HepG2 (cell line): ENCODE data around the gene MDP1. TPM values are rescaled to one million over a fixed set of nuclear protein-coding genes. Genes with fewer than 3 reads are reported as not detected.
A peak's percentile ranks its signal among the peaks of the same experiment; 100 is the strongest.

ENCODE experiments used
- DPF2 ChIP-seq: sonication (generic); formaldehyde crosslinking; IDR thresholded peaks from 2 replicates; pipeline ENCODE4 v1.4.0; 2020; ENCODE audit warnings: mild to moderate bottlenecking, low read depth, missing genetic modification reagents, borderline replicate concordance
- FOXA3 ChIP-seq: IDR thresholded peaks from 2 replicates; pipeline ENCODE4 v1.6.1; 2016; ENCODE audit warnings: missing genetic modification reagents, missing compliant biosample characterization
- HOXD1 ChIP-seq: sonication (generic); formaldehyde crosslinking; IDR thresholded peaks from 2 replicates; pipeline ENCODE4 v1.5.0; 2020; ENCODE audit warnings: missing genetic modification reagents
- MLLT10 ChIP-seq: sonication (generic); formaldehyde crosslinking; IDR thresholded peaks from 2 replicates; pipeline ENCODE4 v1.4.0; 2020; ENCODE audit warnings: missing genetic modification reagents
- MYPOP ChIP-seq: sonication (generic); formaldehyde crosslinking; IDR thresholded peaks from 2 replicates; pipeline ENCODE4 v1.8.1; 2023; ENCODE audit warnings: mild to moderate bottlenecking, moderate library complexity, missing genetic modification reagents
- NAIF1 ChIP-seq: sonication (generic); formaldehyde crosslinking; IDR thresholded peaks from 2 replicates; pipeline ENCODE4 v1.5.0; 2020; ENCODE audit warnings: mild to moderate bottlenecking, missing genetic modification reagents, borderline replicate concordance
- NFE2L1 ChIP-seq: sonication (generic); formaldehyde crosslinking; IDR thresholded peaks from 2 replicates; pipeline ENCODE4 v1.4.0; 2020; ENCODE audit warnings: missing genetic modification reagents, mild to moderate bottlenecking, borderline replicate concordance
- PRMT3 ChIP-seq: sonication (generic); formaldehyde crosslinking; IDR thresholded peaks from 2 replicates; pipeline ENCODE4 v1.8.1; 2022; ENCODE audit warnings: low read depth, mild to moderate bottlenecking, moderate library complexity, missing genetic modification reagents, borderline replicate concordance
- RBAK ChIP-seq: sonication (generic); formaldehyde crosslinking; IDR thresholded peaks from 2 replicates; pipeline ENCODE4 v1.5.1; 2020; ENCODE audit warnings: mild to moderate bottlenecking, missing genetic modification reagents
- SP140L ChIP-seq: sonication (generic); formaldehyde crosslinking; IDR thresholded peaks from 2 replicates; pipeline ENCODE4 v1.4.0; 2020; ENCODE audit warnings: missing genetic modification reagents, borderline replicate concordance
- SRF ChIP-seq: IDR thresholded peaks from 2 replicates; pipeline ENCODE4 v1.6.1; 2011; ENCODE audit warnings: mild to moderate bottlenecking, low read depth, low read length, moderate library complexity
- WIZ ChIP-seq: sonication (generic); formaldehyde crosslinking; IDR thresholded peaks from 2 replicates; pipeline ENCODE4 v1.5.1; 2020; ENCODE audit warnings: mild to moderate bottlenecking, missing genetic modification reagents
- ZBTB10 ChIP-seq: sonication (generic); formaldehyde crosslinking; IDR thresholded peaks from 2 replicates; pipeline ENCODE4 v1.4.0; 2020; ENCODE audit warnings: missing genetic modification reagents, borderline replicate concordance
- ZFP36L2 ChIP-seq: sonication (generic); formaldehyde crosslinking; IDR thresholded peaks from 2 replicates; pipeline ENCODE4 v1.4.0; 2020; ENCODE audit warnings: missing genetic modification reagents
- ZNF317 ChIP-seq: sonication (generic); formaldehyde crosslinking; IDR thresholded peaks from 2 replicates; pipeline ENCODE4 v1.5.0; 2020; ENCODE audit warnings: mild to moderate bottlenecking, missing genetic modification reagents
- ZNF383 ChIP-seq: sonication (generic); formaldehyde crosslinking; IDR thresholded peaks from 2 replicates; pipeline ENCODE4 v1.4.0; 2020; ENCODE audit warnings: missing genetic modification reagents, mild to moderate bottlenecking, borderline replicate concordance
- ZNF552 ChIP-seq: sonication (generic); formaldehyde crosslinking; IDR thresholded peaks from 2 replicates; pipeline ENCODE4 v1.9.0; 2022; ENCODE audit warnings: missing genetic modification reagents, mild to moderate bottlenecking, borderline replicate concordance
- ZNF615 ChIP-seq: sonication (generic); formaldehyde crosslinking; IDR thresholded peaks from 2 replicates; pipeline ENCODE4 v1.5.0; 2020; ENCODE audit warnings: mild to moderate bottlenecking, missing genetic modification reagents, borderline replicate concordance
- ZNF747 ChIP-seq: sonication (generic); formaldehyde crosslinking; IDR thresholded peaks from 2 replicates; pipeline ENCODE4 v1.8.1; 2023; ENCODE audit warnings: missing genetic modification reagents, mild to moderate bottlenecking, borderline replicate concordance
- polyA plus RNA-seq, 8 experiments: library from polyadenylated mRNA; depleted of rRNA in 3 of 8; stranded (reverse) in 7 of 8; unstranded in 1 of 8; fragments of >200 nt; fragmentation: Illumina TruSeq in 4 of 8; extraction: Trizol in 4 of 8; gene quantifications; 2 replicates each; pipeline versions ENCODE4 v1.2.1 to v1.2.3, GENCODE V29; 2011 to 2016; ENCODE audit warnings: low read depth in 4 of 8, missing spikeins in 1 of 8, mixed read lengths in 1 of 8; ENCODE audit not compliant: insufficient read depth in 1 of 8
- total RNA-seq, 5 experiments: library from RNA; depleted of rRNA; stranded (reverse); fragments of >200 nt; fragmentation: Illumina TruSeq; extraction: Trizol; gene quantifications; 2 replicates each; pipeline ENCODE4 v1.2.3, GENCODE V29; 2016; ENCODE audit warnings: low read depth in 1 of 5
- TF ChIP-seq, protein P1 (sequence below): sonication (generic); formaldehyde crosslinking; IDR thresholded peaks from 2 replicates; pipeline ENCODE4 v1.4.0; 2020; ENCODE audit warnings: mild to moderate bottlenecking, missing genetic modification reagents, borderline replicate concordance
- TF ChIP-seq, protein P2 (sequence below): sonication (generic); formaldehyde crosslinking; IDR thresholded peaks from 2 replicates; pipeline ENCODE4 v1.4.0; 2020; ENCODE audit warnings: missing genetic modification reagents, borderline replicate concordance

MDP1 gene
- total and polyA plus RNA-seq, 2 of the 13 experiments (the other 11 are each of a cell fraction or from before 2014, with no cell fraction given), result 44.1 to 48.7 TPM

- peak; percentile 13; the same call in 1 of the 2 replicates for TF ChIP-seq SRF
- TF ChIP-seq ZBTB10 (CRISPR knock-in tag), result peak; percentile 52; the same call in 1 of the 2 replicates
- TF ChIP-seq ZFP36L2 (CRISPR knock-in tag), result peak; percentile 88; the same call in 1 of the 2 replicates
- no peak for TF ChIP-seq PRMT3
- TF ChIP-seq ZNF615 (CRISPR knock-in tag), result peak; percentile 98
- TF ChIP-seq, protein P1, sequence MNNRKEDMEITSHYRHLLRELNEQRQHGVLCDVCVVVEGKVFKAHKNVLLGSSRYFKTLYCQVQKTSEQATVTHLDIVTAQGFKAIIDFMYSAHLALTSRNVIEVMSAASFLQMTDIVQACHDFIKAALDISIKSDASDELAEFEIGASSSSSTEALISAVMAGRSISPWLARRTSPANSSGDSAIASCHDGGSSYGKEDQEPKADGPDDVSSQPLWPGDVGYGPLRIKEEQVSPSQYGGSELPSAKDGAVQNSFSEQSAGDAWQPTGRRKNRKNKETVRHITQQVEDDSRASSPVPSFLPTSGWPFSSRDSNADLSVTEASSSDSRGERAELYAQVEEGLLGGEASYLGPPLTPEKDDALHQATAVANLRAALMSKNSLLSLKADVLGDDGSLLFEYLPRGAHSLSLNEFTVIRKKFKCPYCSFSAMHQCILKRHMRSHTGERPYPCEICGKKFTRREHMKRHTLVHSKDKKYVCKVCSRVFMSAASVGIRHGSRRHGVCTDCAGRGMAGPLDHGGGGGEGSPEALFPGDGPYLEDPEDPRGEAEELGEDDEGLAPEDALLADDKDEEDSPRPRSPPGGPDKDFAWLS, result peak; percentile 94
- TF ChIP-seq DPF2 (CRISPR knock-in tag), result no peak
- TF ChIP-seq WIZ (CRISPR knock-in tag), result peak; percentile 83
- TF ChIP-seq ZNF552, result peak; percentile 88; the same call in 1 of the 2 replicates
- TF ChIP-seq, protein P2, sequence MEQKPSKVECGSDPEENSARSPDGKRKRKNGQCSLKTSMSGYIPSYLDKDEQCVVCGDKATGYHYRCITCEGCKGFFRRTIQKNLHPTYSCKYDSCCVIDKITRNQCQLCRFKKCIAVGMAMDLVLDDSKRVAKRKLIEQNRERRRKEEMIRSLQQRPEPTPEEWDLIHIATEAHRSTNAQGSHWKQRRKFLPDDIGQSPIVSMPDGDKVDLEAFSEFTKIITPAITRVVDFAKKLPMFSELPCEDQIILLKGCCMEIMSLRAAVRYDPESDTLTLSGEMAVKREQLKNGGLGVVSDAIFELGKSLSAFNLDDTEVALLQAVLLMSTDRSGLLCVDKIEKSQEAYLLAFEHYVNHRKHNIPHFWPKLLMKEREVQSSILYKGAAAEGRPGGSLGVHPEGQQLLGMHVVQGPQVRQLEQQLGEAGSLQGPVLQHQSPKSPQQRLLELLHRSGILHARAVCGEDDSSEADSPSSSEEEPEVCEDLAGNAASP, result peak; percentile 90
- no peak for TF ChIP-seq MLLT10 (CRISPR knock-in tag)
- TF ChIP-seq ZNF317, result peak; percentile 94
- TF ChIP-seq ZNF747, result peak; percentile 90; the same call in 1 of the 2 replicates
- TF ChIP-seq SP140L (CRISPR knock-in tag), result peak; percentile 90; the same call in 1 of the 2 replicates
- TF ChIP-seq HOXD1 (CRISPR knock-in tag), result peak; percentile 95
- TF ChIP-seq NAIF1, result peak; percentile 94
- peak; percentile 91 for TF ChIP-seq NFE2L1
- TF ChIP-seq RBAK (CRISPR knock-in tag), result peak; percentile 79
- TF ChIP-seq MYPOP, result no peak
- peak; percentile 100 for TF ChIP-seq ZNF383 (CRISPR knock-in tag)
- peak; percentile 92 for TF ChIP-seq FOXA3 (CRISPR knock-in tag)
These were observed at the start of gene MDP1 (continued) for GRCh38 chr14:24215495-24216344.
